Mesothelial cell of epicardium (in vitro differentiated cells): ENCODE measurements around the gene PGAM2. TPM values are rescaled to one million over a fixed set of nuclear protein-coding genes. Genes with fewer than 3 reads are reported as not detected.

Experiments
- DNase-seq, 2 experiments: peaks; one replicate each; pipeline ENCODE4 v3.0.0; 2021; ENCODE audit warnings: low spot score in 2 of 2; ENCODE audit not compliant: unreplicated experiment in 2 of 2
- H3K27ac Mint-ChIP-seq: 2 replicates; pipeline ENCODE4 v1.8.0; 2021; ENCODE audit warnings: mixed read lengths
- H3K27me3 Mint-ChIP-seq: 2 replicates; pipeline ENCODE4 v1.8.0; 2021; ENCODE audit warnings: low read depth, mixed read lengths
- H3K36me3 Mint-ChIP-seq: 2 replicates; pipeline ENCODE4 v1.8.0; 2021; ENCODE audit warnings: mixed read lengths
- H3K4me1 Mint-ChIP-seq: 2 replicates; pipeline ENCODE4 v1.8.0; 2021; ENCODE audit warnings: mixed read lengths
- H3K4me3 Mint-ChIP-seq: 2 replicates; pipeline ENCODE4 v1.8.0; 2021; ENCODE audit warnings: mild to moderate bottlenecking, moderate library complexity, mixed read lengths
- H3K9me3 Mint-ChIP-seq: 2 replicates; pipeline ENCODE4 v1.8.0; 2021; ENCODE audit warnings: mixed read lengths
- total RNA-seq: library from RNA; stranded (reverse); gene quantifications from 3 replicates; pipeline ENCODE4 v1.2.1, GENCODE V29; 2021
- TF ChIP-seq, protein P1 (sequence below): fragments of 200-600 bp; sonication (generic); IDR thresholded peaks from one replicate; pipeline ENCODE4 v1.5.0; 2021; ENCODE audit warnings: antibody characterized with exemption; ENCODE audit not compliant: unreplicated experiment

Gene PGAM2
- total RNA-seq, 1 donor from 2014 or later: 1.2 TPM

DNA sequence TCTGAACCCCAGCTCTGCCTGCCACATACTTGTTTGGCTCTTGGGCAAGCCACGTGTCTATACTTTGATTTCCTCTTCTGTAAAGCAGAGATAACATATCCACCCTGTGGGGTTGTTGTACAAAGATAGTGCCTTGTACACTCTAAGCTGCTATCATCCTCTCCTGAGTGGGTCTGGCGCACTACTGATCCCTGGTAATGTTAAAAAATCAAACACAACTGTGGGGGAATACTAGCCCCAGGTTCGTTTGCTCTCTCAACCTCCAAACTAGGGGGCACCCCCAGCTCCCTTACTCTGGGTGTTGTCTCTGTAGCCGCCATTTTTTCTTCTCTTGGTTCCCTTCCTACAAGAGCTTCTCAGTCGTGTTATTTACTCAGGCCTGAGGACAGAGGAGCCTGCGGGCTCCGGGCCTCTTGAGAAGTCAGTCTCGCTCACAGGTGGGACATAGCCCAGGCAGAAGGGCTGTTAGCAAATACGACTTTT lies 15.9 kb upstream of the PGAM2 start:
- DNase-seq: no peak
- Mint-ChIP-seq H3K36me3 (peaks cover 10% of the 10 kb centered on the region), H3K4me1 (peaks cover 19% of the 10 kb centered on the region), H3K27ac (peak overlapping the region; percentile 59), H3K27me3 (no peaks in the 10 kb centered on the region), H3K9me3 (no peaks in the 10 kb centered on the region), H3K4me3 (peak overlapping the region; percentile 81)
- TF ChIP-seq, protein P1, sequence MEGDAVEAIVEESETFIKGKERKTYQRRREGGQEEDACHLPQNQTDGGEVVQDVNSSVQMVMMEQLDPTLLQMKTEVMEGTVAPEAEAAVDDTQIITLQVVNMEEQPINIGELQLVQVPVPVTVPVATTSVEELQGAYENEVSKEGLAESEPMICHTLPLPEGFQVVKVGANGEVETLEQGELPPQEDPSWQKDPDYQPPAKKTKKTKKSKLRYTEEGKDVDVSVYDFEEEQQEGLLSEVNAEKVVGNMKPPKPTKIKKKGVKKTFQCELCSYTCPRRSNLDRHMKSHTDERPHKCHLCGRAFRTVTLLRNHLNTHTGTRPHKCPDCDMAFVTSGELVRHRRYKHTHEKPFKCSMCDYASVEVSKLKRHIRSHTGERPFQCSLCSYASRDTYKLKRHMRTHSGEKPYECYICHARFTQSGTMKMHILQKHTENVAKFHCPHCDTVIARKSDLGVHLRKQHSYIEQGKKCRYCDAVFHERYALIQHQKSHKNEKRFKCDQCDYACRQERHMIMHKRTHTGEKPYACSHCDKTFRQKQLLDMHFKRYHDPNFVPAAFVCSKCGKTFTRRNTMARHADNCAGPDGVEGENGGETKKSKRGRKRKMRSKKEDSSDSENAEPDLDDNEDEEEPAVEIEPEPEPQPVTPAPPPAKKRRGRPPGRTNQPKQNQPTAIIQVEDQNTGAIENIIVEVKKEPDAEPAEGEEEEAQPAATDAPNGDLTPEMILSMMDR: no peak

DNA sequence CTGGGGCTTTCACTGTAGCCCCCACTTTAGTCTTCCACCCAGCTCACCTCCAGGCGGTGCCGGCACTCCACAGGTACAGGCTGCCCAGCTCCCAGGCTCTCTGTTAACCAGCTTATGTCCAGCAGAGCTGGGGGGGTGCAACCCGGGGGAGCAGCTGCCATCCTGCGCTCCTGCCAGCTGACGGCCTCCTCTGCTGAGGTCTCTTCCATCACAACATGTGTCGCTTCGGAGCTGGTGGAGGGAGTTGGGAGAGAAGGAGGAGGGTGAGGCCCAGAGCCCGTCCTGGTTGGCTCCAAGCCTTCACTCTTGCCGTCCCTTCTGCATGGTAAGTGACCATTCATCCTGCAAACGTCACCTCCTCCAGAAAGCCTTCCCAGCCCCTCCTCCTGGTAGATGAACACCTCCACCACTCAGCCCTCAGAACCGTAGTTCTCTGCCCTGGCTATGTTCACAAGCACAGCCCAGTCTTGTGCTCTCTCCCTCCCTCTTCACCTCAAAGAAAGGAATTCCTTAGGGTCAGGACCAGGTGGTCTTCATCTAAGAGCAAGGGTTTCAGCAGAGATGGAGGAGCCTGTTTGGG lies 15.4 kb upstream of the PGAM2 start:
- Mint-ChIP-seq H3K4me3 (peak overlapping the region; percentile 81), H3K27ac (peak overlapping the region; percentile 59), H3K9me3 (no peaks in the 10 kb centered on the region), H3K36me3 (peaks cover 10% of the 10 kb centered on the region), H3K4me1 (peaks cover 19% of the 10 kb centered on the region), H3K27me3 (no peaks in the 10 kb centered on the region)
- TF ChIP-seq, protein P1: no peak
- no peak for DNase-seq

DNA sequence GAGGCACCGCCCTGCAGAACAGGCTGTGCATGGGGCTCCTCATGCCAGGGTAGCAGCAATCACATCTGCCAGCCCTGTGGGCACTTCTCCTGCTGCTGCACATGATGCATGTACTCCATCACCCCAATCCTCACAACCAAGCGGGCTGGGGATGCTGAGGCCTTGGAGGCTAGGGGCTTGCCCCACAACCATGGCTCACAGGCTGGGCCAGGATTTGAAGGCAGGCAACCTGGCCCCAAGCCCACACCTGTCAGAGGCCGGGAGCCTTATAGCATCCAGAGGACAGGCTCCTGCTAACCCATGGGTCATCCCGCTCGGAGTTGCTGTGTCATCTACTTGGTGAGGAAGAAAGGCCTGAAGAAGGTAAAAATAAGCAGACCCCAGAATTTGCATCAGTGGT lies 14.8 kb upstream of the PGAM2 start:
- no peaks in the 10 kb centered on the region for H3K9me3 Mint-ChIP-seq

DNA sequence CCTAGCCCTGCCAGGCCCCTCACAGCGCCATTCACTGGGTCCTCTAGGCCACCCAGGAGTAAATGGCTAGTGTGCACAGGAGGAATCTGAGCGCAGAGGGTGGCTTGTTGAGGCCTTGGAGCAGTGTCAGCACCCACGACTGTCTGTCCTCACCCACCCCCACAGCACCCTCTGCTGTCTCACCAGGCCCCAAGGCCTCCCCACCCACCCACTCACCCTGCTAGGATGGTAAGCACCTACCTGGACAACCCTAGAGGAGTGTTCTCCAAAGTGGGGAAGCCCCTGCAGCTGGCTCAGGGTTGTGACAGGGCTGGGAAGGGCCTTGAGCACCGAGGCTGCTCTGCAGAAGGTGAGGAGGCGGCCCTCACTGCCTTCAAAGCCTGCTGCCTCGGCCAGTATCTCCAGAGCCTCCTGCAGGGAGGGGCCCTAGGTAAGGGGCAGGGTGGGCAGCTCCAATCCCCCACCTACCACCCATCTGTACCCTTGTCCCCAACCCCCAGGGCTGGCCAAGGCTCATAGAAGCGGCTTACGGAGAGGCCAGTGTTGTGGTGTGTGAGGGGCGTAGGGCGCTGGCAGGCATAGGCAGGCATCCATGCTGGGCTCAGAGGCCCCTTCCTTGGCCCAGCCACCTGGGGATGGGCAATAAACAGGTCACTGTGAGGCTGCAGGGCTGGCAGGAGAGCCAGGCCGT lies 14.1 kb upstream of the PGAM2 start:
- H3K36me3 Mint-ChIP-seq: peaks cover 10% of the 10 kb centered on the region
- TF ChIP-seq, protein P1: no peak
- no peak overlapping the region for H3K27ac Mint-ChIP-seq
- no peak for DNase-seq
- no peaks in the 10 kb centered on the region for H3K9me3 Mint-ChIP-seq
- H3K4me1 Mint-ChIP-seq: peaks cover 15% of the 10 kb centered on the region
- H3K27me3 Mint-ChIP-seq: no peaks in the 10 kb centered on the region
- no peak overlapping the region for H3K4me3 Mint-ChIP-seq

More for the DNA sequence above, 14.8 kb upstream of the PGAM2 start:
- Mint-ChIP-seq H3K4me1 (peaks cover 19% of the 10 kb centered on the region), H3K36me3 (peaks cover 10% of the 10 kb centered on the region), H3K27ac (no peak overlapping the region), H3K27me3 (no peaks in the 10 kb centered on the region), H3K4me3 (no peak overlapping the region)
- no peak for DNase-seq
- TF ChIP-seq, protein P1: no peak

DNA sequence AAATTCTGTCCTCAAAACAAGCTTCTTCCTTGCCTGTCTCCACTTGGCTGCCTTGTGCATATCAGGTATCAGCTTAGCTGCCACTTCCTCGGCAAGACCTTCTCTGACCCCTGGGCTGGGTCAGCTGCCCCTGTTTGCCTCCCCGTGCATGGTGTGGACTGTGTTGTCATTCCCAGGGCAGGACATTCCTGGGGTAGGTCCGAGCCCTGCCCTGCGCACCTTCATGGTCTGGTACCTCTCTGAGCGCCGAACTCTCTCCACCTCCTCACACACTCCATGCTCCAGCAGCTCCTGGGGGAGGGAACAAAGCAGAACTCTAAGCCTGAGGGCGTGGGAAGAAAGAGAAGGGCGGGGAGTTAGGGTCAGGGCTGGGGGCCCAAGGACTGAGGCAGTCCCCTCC lies 13.2 kb upstream of the PGAM2 start:
- Mint-ChIP-seq H3K4me1 (peaks cover 12% of the 10 kb centered on the region), H3K36me3 (peaks cover 10% of the 10 kb centered on the region), H3K4me3 (no peak overlapping the region), H3K27ac (no peak overlapping the region), H3K9me3 (no peaks in the 10 kb centered on the region), H3K27me3 (no peaks in the 10 kb centered on the region)
- DNase-seq: no peak
- TF ChIP-seq, protein P1: no peak
